NCI-H69 (cell line): Measurements from ENCODE around the gene MIPEP.

Experiments
- DNase-seq: peaks from one replicate; lab custom pipeline; 2025; lab: John Stamatoyannopoulos, UW

Gene MIPEP

GRCh38 chr13:23749288-23749873 is 139.8 kb downstream of the MIPEP start:
- DNase-seq = no peak

GRCh38 chr13:23748109-23748990 is 140.8 kb downstream of the MIPEP start:
- no peak for DNase-seq

- DNase-seq = peak; percentile 20
These were observed 143.1 kb downstream of the MIPEP start for GRCh38 chr13:23746141-23746540.

- peak; percentile 5 for DNase-seq
These were observed 144.9 kb downstream of the MIPEP start for GRCh38 chr13:23744315-23744714.

DNA sequence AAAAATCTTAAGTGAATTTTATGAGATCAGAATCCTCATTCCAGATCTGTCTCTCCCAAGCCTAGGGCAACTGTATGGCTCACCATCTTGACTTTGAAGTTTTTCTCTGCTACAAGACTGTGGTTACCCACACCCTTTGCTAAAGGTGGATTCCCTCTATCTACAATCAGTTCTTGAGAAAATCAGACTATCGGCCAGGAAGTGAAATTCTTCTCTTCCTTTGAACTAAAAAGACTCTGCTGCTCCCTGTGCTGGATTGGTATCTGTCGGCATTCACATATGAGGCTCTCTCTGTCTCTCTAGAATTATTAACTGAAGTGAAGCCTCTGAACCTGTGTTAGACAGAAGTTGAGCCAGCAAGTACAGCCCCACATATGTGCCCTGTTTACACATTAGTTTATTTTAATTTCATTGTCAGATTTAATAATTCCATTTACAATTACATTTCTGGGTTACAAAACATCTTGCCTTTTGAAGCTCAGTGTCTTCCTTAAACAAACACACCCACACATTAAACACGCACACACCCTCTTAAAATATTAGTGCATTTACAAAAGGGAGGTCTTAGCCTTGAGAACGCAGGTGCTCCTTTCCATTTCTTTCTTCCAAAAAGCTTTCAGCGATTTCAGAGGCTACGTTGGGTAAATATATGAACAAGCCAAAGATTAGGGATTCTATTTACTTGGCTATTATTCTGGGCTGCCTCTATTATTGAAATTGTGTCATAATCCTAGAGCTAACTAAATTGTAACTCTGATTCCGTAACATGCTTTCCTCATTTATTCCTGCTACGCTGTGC is 145.7 kb downstream of the MIPEP start:
- DNase-seq = peak; percentile 79

- peak; percentile 35 for DNase-seq
These were observed 147.2 kb downstream of the MIPEP start for GRCh38 chr13:23741879-23742510.

- DNase-seq = peak; percentile 23
These were observed 149.2 kb downstream of the MIPEP start for GRCh38 chr13:23740002-23740401.

DNA sequence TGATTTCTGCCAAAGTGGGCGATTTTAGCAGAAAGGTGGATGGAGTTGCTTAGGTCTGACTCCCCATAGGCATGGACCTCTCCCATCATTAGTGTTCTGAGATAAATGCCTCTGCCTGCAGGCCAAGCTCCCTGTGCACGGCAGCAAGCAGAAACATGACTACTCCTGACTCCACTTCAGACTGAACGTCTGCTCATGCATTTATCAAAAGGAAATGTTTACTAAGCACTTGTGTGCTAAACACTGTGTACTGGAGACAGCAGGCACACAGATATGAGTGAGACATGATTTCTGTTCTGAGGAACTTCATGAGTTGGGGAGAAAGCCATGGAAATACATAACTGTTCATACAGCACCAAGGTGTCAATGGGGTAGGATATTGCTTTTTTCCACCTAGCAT is 149.6 kb downstream of the MIPEP start:
- DNase-seq = peak; percentile 40

DNA sequence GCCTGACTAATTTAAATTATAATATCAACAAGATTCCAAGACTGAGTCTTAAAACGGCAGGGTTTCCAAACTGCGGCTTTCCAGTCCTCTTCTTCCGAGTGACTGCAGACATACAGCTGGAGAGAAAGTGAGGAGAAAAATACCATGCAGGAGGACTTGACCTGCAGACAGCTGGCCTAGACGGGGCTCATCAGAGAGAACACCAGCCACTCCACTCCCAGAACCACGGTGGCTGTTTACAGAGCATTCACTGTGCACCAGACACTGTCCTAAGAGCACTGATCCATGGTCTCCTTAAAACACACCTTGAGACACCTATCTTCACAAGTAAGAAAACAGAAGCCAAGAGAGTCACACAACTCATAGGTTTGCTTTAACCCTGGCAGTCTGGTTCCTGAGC is 152.7 kb downstream of the MIPEP start:
- DNase-seq = no peak

GRCh38 chr13:23735329-23735728 is 153.9 kb downstream of the MIPEP start:
- DNase-seq = no peak

DNA sequence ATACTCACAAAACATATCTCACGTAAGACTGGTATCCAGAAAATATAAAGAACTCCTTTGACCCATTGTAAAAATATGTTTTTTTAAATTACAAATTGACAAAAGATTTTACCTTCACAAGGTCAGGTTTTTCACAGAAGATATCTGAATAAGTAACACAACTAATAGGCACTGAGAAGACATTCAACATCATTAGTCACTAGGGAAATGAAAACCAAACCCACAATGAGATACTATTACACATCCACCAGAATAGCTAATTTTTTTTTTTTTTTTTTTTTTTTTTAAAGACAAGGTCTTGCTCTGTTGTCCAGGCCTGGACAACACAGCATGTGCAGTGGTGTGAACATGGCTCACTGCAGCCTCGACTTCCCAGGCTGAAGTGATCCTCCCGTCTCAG is 157.5 kb downstream of the MIPEP start:
- DNase-seq = no peak

GRCh38 chr13:23730251-23730650 is 158.9 kb downstream of the MIPEP start:
- no peak for DNase-seq

- DNase-seq = no peak
These were observed 159.7 kb downstream of the MIPEP start for GRCh38 chr13:23729531-23729930.

- no peak for DNase-seq
These were observed 160.4 kb downstream of the MIPEP start for GRCh38 chr13:23728807-23729206.

DNA sequence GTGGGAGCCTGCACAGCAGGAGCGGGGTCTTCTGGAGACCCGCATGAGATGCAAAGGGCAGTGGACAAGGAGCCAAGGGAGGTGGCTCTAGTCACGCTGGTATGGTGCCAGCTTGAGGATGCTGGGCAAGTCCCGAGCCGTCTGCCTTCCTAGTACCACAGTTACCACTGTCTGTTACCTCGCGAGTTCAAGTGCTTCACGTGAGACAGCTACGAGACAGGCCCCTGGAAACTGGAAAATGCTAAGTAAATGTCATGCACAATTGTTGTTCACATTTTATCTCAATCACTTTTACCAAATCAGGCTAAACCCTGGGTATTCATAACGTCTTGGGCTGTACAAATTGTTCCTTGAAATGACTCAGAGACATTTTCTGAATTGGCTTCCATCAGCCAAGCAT is 163.3 kb downstream of the MIPEP start:
- no peak for DNase-seq

- peak; percentile 34 for DNase-seq
These were observed 164.8 kb downstream of the MIPEP start for GRCh38 chr13:23724196-23724970.

GRCh38 chr13:23723471-23723870 is 165.7 kb downstream of the MIPEP start:
- no peak for DNase-seq

DNA sequence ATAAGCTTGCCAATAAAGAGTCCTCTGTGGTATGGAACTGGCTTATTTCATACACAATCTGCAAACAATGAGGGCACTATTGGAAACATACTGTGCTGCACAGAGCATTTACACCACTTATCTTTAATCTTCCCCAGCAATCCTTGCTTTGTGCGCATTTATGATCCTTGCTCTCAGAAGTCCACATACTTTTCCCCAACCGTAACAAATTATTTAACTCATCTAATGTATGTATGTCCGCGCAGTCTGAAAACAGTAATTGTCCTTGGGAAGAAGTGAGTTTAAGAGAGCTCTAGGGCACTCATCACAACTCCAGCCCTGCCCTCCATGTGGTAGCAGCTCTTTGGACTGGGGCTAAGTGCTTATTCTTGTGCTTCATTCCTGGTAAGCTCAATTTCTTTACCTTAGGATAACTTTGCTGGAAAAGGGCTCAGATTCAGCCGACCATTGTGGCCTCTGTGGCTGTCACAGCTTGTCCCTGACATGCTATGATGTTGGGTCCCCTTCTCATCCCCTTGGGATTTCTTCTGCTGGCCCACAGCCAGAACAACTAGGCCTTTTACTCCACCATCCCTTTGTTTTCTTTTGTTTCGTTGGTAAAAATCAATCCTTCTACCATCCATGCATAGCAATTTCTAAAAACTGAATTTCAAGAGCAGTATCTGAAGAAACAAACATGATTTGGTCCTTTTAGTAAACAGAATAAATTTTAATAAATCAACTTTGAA is 166.3 kb downstream of the MIPEP start:
- DNase-seq = no peak

DNA sequence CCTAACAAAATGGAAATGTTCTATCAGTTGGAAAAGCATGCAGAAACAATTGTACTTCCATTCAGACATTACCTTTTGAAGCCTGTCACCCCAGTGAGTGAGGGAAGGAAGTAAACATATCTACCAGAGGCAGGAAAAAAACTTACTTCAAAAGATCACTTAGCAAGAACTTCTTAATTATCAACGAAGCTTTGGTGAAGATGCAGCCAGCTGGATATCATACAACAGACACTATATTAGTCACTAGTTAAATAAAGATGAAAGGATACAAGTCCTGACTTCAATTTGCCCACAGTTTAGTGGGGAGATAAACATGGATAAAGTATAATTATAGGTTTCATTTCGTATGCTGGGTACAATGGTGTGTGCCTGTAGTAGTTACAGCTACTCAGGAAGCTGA is 170.2 kb downstream of the MIPEP start:
- DNase-seq = peak; percentile 80

DNA sequence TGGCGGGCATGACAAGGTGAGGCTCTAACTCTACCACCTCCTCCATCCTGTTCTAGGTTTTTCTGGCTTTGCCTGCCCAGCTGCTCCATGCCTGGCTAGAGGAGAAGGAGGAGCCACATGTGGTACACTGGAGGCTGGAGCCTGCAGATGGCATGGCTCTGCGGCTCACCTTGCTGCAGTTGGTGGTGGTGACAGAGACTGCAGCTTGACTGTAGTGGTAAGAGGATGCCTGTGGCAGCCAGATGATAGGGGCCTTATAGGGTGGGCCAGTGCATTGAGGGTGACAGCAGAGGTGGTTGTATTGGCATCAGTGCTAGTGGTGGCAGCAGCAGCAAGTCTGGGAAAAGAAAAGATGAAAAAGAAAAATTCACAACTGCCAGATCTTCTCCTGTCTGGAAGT is 172.8 kb downstream of the MIPEP start:
- no peak for DNase-seq

- peak; percentile 17 for DNase-seq
These were observed 173.4 kb downstream of the MIPEP start for GRCh38 chr13:23715762-23716235.
